Measurements from ENCODE around the gene ZW10. TPM values are rescaled to one million over a fixed set of nuclear protein-coding genes. Genes with fewer than 3 reads are reported as not detected.

Gene ZW10
- total RNA-seq, 1 experiment from 2014 or later: 18.9 TPM

DNA sequence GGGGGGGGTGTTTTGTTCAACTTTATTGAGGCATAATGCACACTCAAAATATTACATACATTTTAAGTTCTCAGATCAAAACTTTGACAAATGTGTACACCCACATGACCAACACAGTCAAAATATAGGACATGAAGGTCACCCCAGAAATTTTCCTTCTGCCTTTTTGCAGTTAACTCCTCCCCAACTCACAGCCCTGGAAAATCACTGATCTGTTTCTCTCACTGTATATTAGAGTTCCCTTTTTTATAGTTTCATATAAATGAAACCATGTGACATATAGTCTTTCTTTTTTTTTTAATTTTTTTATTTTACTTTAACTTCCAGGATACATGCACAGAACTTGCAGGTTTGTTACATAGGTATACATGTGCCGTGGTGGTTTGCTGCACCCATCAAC lies 72.0 kb downstream of the ZW10 start:
- POLR2A ChIA-PET: no interaction called here
- peaks cover 15% of the 10 kb centered on the region for H3K4me1 Mint-ChIP-seq

More for the DNA sequence above, 72.0 kb downstream of the ZW10 start:
- Mint-ChIP-seq H3K36me3 (peaks cover 8% of the 10 kb centered on the region; the same call in 1 of the 2 replicates), H3K4me3 (no peak overlapping the region), H3K9me3 (peaks cover 23% of the 10 kb centered on the region), H3K27ac (no peak overlapping the region), H3K27me3 (ENCODE audit: low read depth) (no peaks in the 10 kb centered on the region; the same call in 1 of the 2 replicates)
- CTCF ChIA-PET: no interaction called here
- DNase-seq (ENCODE audit: low spot score): no peak
- TF ChIP-seq, protein P1, sequence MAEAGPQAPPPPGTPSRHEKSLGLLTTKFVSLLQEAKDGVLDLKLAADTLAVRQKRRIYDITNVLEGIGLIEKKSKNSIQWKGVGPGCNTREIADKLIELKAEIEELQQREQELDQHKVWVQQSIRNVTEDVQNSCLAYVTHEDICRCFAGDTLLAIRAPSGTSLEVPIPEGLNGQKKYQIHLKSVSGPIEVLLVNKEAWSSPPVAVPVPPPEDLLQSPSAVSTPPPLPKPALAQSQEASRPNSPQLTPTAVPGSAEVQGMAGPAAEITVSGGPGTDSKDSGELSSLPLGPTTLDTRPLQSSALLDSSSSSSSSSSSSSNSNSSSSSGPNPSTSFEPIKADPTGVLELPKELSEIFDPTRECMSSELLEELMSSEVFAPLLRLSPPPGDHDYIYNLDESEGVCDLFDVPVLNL (CRISPR knock-in tag; IDR thresholded peaks at IDR 0.05; ENCODE audit: borderline replicate concordance, low read depth): no peak
- TF ChIP-seq, protein P2, sequence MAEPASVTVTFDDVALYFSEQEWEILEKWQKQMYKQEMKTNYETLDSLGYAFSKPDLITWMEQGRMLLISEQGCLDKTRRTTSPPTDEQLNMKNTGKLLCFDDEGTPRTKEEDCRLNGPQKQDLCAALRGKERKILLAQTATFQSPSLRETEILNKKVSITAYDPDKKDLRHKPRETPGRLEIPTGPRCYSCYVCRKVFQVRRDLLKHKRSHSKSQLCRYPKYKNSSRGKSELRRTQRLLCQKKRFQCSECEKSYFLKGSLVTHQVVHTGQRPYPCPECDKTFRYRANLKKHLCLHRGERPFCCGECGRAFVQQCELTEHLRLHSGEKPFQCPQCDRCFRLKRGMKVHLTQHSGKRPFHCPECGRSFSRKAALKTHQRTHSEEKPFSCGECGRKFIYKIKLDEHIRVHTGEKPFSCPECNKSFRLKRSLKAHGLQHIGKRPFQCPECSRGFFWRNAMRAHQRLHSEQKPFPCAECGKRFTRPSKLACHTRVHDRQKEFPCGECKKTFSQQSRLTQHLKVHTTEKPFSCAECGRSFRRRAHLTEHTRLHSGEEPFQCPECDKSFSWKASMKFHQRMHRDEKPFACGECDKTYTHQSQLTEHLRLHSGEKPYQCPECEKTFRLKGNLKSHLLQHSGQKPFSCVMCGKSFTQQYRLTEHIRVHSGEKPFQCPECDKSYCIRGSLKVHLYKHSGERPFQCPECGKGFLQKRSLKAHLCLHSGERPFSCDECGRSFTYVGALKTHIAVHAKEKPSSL (CRISPR knock-in tag; conservative IDR thresholded peaks at IDR 0.05): no peak
- TF ChIP-seq, protein P3, sequence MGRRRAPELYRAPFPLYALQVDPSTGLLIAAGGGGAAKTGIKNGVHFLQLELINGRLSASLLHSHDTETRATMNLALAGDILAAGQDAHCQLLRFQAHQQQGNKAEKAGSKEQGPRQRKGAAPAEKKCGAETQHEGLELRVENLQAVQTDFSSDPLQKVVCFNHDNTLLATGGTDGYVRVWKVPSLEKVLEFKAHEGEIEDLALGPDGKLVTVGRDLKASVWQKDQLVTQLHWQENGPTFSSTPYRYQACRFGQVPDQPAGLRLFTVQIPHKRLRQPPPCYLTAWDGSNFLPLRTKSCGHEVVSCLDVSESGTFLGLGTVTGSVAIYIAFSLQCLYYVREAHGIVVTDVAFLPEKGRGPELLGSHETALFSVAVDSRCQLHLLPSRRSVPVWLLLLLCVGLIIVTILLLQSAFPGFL (CRISPR knock-in tag; IDR thresholded peaks at IDR 0.05; ENCODE audit: borderline replicate concordance): no peak
- TF ChIP-seq TCF7 (CRISPR knock-in tag; IDR thresholded peaks at IDR 0.05; ENCODE audit: low read depth) (no peak), KAT7 (CRISPR knock-in tag; IDR thresholded peaks at IDR 0.05; ENCODE audit: borderline replicate concordance) (no peak), EMX1 (CRISPR knock-in tag; IDR thresholded peaks at IDR 0.05) (no peak)
- TF ChIP-seq, protein P4, sequence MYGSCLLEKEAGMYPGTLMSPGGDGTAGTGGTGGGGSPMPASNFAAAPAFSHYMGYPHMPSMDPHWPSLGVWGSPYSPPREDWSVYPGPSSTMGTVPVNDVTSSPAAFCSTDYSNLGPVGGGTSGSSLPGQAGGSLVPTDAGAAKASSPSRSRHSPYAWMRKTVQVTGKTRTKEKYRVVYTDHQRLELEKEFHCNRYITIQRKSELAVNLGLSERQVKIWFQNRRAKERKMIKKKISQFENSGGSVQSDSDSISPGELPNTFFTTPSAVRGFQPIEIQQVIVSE (CRISPR knock-in tag; IDR thresholded peaks at IDR 0.05; ENCODE audit: borderline replicate concordance): no peak
- TF ChIP-seq, protein P5, sequence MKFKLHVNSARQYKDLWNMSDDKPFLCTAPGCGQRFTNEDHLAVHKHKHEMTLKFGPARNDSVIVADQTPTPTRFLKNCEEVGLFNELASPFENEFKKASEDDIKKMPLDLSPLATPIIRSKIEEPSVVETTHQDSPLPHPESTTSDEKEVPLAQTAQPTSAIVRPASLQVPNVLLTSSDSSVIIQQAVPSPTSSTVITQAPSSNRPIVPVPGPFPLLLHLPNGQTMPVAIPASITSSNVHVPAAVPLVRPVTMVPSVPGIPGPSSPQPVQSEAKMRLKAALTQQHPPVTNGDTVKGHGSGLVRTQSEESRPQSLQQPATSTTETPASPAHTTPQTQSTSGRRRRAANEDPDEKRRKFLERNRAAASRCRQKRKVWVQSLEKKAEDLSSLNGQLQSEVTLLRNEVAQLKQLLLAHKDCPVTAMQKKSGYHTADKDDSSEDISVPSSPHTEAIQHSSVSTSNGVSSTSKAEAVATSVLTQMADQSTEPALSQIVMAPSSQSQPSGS (CRISPR knock-in tag; IDR thresholded peaks at IDR 0.05; ENCODE audit: borderline replicate concordance, low read depth): no peak
- TF ChIP-seq, protein P6, sequence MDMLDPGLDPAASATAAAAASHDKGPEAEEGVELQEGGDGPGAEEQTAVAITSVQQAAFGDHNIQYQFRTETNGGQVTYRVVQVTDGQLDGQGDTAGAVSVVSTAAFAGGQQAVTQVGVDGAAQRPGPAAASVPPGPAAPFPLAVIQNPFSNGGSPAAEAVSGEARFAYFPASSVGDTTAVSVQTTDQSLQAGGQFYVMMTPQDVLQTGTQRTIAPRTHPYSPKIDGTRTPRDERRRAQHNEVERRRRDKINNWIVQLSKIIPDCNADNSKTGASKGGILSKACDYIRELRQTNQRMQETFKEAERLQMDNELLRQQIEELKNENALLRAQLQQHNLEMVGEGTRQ (CRISPR knock-in tag; IDR thresholded peaks at IDR 0.05): no peak
- TF ChIP-seq, protein P7, sequence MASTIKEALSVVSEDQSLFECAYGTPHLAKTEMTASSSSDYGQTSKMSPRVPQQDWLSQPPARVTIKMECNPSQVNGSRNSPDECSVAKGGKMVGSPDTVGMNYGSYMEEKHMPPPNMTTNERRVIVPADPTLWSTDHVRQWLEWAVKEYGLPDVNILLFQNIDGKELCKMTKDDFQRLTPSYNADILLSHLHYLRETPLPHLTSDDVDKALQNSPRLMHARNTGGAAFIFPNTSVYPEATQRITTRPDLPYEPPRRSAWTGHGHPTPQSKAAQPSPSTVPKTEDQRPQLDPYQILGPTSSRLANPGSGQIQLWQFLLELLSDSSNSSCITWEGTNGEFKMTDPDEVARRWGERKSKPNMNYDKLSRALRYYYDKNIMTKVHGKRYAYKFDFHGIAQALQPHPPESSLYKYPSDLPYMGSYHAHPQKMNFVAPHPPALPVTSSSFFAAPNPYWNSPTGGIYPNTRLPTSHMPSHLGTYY (CRISPR knock-in tag; IDR thresholded peaks at IDR 0.05): no peak
- TF ChIP-seq, protein P8, sequence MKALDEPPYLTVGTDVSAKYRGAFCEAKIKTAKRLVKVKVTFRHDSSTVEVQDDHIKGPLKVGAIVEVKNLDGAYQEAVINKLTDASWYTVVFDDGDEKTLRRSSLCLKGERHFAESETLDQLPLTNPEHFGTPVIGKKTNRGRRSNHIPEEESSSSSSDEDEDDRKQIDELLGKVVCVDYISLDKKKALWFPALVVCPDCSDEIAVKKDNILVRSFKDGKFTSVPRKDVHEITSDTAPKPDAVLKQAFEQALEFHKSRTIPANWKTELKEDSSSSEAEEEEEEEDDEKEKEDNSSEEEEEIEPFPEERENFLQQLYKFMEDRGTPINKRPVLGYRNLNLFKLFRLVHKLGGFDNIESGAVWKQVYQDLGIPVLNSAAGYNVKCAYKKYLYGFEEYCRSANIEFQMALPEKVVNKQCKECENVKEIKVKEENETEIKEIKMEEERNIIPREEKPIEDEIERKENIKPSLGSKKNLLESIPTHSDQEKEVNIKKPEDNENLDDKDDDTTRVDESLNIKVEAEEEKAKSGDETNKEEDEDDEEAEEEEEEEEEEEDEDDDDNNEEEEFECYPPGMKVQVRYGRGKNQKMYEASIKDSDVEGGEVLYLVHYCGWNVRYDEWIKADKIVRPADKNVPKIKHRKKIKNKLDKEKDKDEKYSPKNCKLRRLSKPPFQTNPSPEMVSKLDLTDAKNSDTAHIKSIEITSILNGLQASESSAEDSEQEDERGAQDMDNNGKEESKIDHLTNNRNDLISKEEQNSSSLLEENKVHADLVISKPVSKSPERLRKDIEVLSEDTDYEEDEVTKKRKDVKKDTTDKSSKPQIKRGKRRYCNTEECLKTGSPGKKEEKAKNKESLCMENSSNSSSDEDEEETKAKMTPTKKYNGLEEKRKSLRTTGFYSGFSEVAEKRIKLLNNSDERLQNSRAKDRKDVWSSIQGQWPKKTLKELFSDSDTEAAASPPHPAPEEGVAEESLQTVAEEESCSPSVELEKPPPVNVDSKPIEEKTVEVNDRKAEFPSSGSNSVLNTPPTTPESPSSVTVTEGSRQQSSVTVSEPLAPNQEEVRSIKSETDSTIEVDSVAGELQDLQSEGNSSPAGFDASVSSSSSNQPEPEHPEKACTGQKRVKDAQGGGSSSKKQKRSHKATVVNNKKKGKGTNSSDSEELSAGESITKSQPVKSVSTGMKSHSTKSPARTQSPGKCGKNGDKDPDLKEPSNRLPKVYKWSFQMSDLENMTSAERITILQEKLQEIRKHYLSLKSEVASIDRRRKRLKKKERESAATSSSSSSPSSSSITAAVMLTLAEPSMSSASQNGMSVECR (CRISPR knock-in tag; IDR thresholded peaks at IDR 0.05; ENCODE audit: borderline replicate concordance): no peak
- ATAC-seq: no peak

Data from WTC11 (cell line).